Hematopoietic multipotent progenitor cell treated with erythropoietin and hydrocortisone succinate and interleukin-3 and kit ligand, for 8 days (in vitro differentiated cells): ENCODE results near the gene SLC26A2.

Source experiments
- DNase-seq: peaks from one replicate; pipeline ENCODE4 v3.0.0-alpha.2; 2015

Gene SLC26A2

GRCh38 chr5:149960272-149961185 is at the start of gene SLC26A2:
TSS of gene SLC26A2 (plus strand) at chr5:149960758. CDS start at chr5:149977653, 16,895 bp downstream.
- peak; percentile 98 for DNase-seq

- DNase-seq = no peak
These were observed 49.5 kb upstream of the SLC26A2 start for GRCh38 chr5:149911031-149911430.

GRCh38 chr5:149912226-149912871 is 48.2 kb upstream of the SLC26A2 start:
- peak; percentile 96 for DNase-seq

- DNase-seq = peak; percentile 97
These were observed 46.8 kb upstream of the SLC26A2 start for GRCh38 chr5:149913436-149914419.

GRCh38 chr5:149915392-149916260 is 44.9 kb upstream of the SLC26A2 start:
- DNase-seq = no peak

- no peak for DNase-seq
These were observed 44.1 kb upstream of the SLC26A2 start for GRCh38 chr5:149916334-149917072.

- DNase-seq = no peak
These were observed 43.4 kb upstream of the SLC26A2 start for GRCh38 chr5:149917073-149917676.

GRCh38 chr5:149921597-149921996 is 39.0 kb upstream of the SLC26A2 start:
- no peak for DNase-seq

GRCh38 chr5:149922950-149923349 is 37.6 kb upstream of the SLC26A2 start:
- DNase-seq = no peak

GRCh38 chr5:149924486-149924885 is 36.1 kb upstream of the SLC26A2 start:
- no peak for DNase-seq

GRCh38 chr5:149930043-149930748 is 30.4 kb upstream of the SLC26A2 start:
- peak; percentile 52 for DNase-seq

- peak; percentile 93 for DNase-seq
These were observed 29.6 kb upstream of the SLC26A2 start for GRCh38 chr5:149930749-149931574.

GRCh38 chr5:149931992-149932436 is 28.5 kb upstream of the SLC26A2 start:
- DNase-seq = no peak

- DNase-seq = no peak
These were observed 27.9 kb upstream of the SLC26A2 start for GRCh38 chr5:149932445-149933350.

- no peak for DNase-seq
These were observed 25.1 kb upstream of the SLC26A2 start for GRCh38 chr5:149935431-149935901.

- no peak for DNase-seq
These were observed 24.4 kb upstream of the SLC26A2 start for GRCh38 chr5:149936044-149936699.

- no peak for DNase-seq
These were observed 23.9 kb upstream of the SLC26A2 start for GRCh38 chr5:149936700-149937091.
